Loucy (cell line): ENCODE data around the gene IQCC.

Experiments
- CTCF ChIP-seq: fragments of 200-600 bp; sonication (generic); conservative IDR thresholded peaks from 2 replicates; pipeline ENCODE4 v1.5.1; 2014; ENCODE audit warnings: mild to moderate bottlenecking, antibody characterized with exemption, low read length
- EZH2phosphoT487 ChIP-seq: fragments of 200-600 bp; IDR thresholded peaks from 2 replicates; pipeline ENCODE4 v1.6.1; 2018; ENCODE audit warnings: antibody characterized with exemption, mild to moderate bottlenecking, moderate library complexity, borderline replicate concordance

GRCh38 chr1:32195531-32195930 is 9.9 kb upstream of the IQCC start:
- no peak for TF ChIP-seq CTCF
- no peak for TF ChIP-seq EZH2phosphoT487
